PC-3 (cell line): Measurements from ENCODE around the gene WDR90.

ENCODE experiments used
- CTCF ChIP-seq: fragments of 300-600 bp; sonication (generic); conservative IDR thresholded peaks from 2 replicates; pipeline ENCODE4 v1.5.1; 2017; ENCODE audit warnings: antibody characterized with exemption, low read depth, mild to moderate bottlenecking, low read length
- EZH2 ChIP-seq: fragments of 300-600 bp; sonication (generic); IDR thresholded peaks from one replicate; pipeline ENCODE4 v1.6.1; 2017; ENCODE audit warnings: antibody characterized with exemption, mild to moderate bottlenecking, low read length; ENCODE audit not compliant: unreplicated experiment
- EZH2phosphoT487 ChIP-seq: fragments of 300-600 bp; sonication (generic); IDR thresholded peaks from 2 replicates; pipeline ENCODE4 v1.6.1; 2018; ENCODE audit warnings: mild to moderate bottlenecking, antibody characterized with exemption, low read length, borderline replicate concordance

- no peak for TF ChIP-seq CTCF
- no peak for TF ChIP-seq EZH2
- no peak for TF ChIP-seq EZH2phosphoT487
Measured at GRCh38 chr16:687499-687898, 38.3 kb downstream of the WDR90 start.
